Neural cell (in vitro differentiated cells): ENCODE measurements around the gene COMMD9. TPM values are rescaled to one million over a fixed set of nuclear protein-coding genes. Genes with fewer than 3 reads are reported as not detected.

Experiments
- H2AFZ ChIP-seq: fragments of 200-600, 300-800 bp; sonication (generic), shearing (Covaris generic); 2 replicates; pipeline ENCODE4 v1.6.0; 2014; ENCODE audit warnings: low read depth, mild to moderate bottlenecking, antibody characterized with exemption, low read length, moderate library complexity
- H3F3A ChIP-seq: fragments of 200-600 bp; shearing (Covaris generic); 2 replicates; pipeline ENCODE4 v1.6.1; 2016; ENCODE audit warnings: mild to moderate bottlenecking, moderate library complexity, mixed read lengths, antibody characterized with exemption, low read length; ENCODE audit not compliant: insufficient read depth, poor library complexity, severe bottlenecking
- H3K27ac ChIP-seq: fragments of 200-600, 300-800 bp; sonication (generic), shearing (Covaris generic); 2 replicates; pipeline ENCODE4 v1.5.1; 2014; ENCODE audit warnings: mild to moderate bottlenecking, low read length, moderate library complexity
- H3K27me3 ChIP-seq: fragments of 300-800, 200-600 bp; sonication (generic), shearing (Covaris generic); 2 replicates; pipeline ENCODE4 v1.6.0; 2014; ENCODE audit warnings: mild to moderate bottlenecking, low read depth, low read length, moderate library complexity; ENCODE audit not compliant: insufficient read depth
- H3K36me3 ChIP-seq: fragments of 300-800, 200-600 bp; sonication (generic), shearing (Covaris generic); 2 replicates; pipeline ENCODE4 v1.5.1; 2014; ENCODE audit warnings: mild to moderate bottlenecking, antibody characterized with exemption, low read length, moderate library complexity; ENCODE audit not compliant: insufficient read depth
- H3K4me2 ChIP-seq: fragments of 300-800, 200-600 bp; sonication (generic), shearing (Covaris generic); 2 replicates; pipeline ENCODE4 v1.6.0; 2014; ENCODE audit warnings: mild to moderate bottlenecking, low read length
- H3K4me3 ChIP-seq: fragments of 300-800, 200-600 bp; sonication (generic), shearing (Covaris generic); 2 replicates; pipeline ENCODE4 v1.5.1; 2014; ENCODE audit warnings: mild to moderate bottlenecking, low read length, moderate library complexity
- H3K79me2 ChIP-seq: fragments of 200-600 bp; shearing (Covaris generic); replicated peaks from 2 replicates; pipeline ENCODE4 v1.6.0; 2014; ENCODE audit warnings: mild to moderate bottlenecking, low read length, moderate library complexity; ENCODE audit not compliant: insufficient read depth
- H3K9ac ChIP-seq: fragments of 300-800, 200-600 bp; sonication (generic), shearing (Covaris generic); 2 replicates; pipeline ENCODE4 v1.6.1; 2016; ENCODE audit warnings: mild to moderate bottlenecking, low read length, mixed read lengths
- H3K9me2 ChIP-seq: fragments of 200-600 bp; shearing (Covaris generic); 2 replicates; pipeline ENCODE4 v1.6.1; 2016; ENCODE audit warnings: mild to moderate bottlenecking, low read length, mixed read lengths; ENCODE audit not compliant: insufficient read depth
- H3K9me3 ChIP-seq: fragments of 200-600, 300-800 bp; sonication (generic), shearing (Covaris generic); 2 replicates; pipeline ENCODE4 v1.6.1; 2016; ENCODE audit warnings: mild to moderate bottlenecking, mixed run types, low read length, moderate library complexity, mixed read lengths
- H4K20me1 ChIP-seq: fragments of 200-600 bp; shearing (Covaris generic); 2 replicates; pipeline ENCODE4 v1.6.1; 2016; ENCODE audit warnings: mild to moderate bottlenecking, mixed run types; ENCODE audit not compliant: insufficient read depth
- EP300 ChIP-seq: fragments of 450-650 bp; conservative IDR thresholded peaks from 2 replicates; pipeline ENCODE4 v1.6.1; 2014; ENCODE audit warnings: antibody characterized with exemption, mild to moderate bottlenecking, moderate library complexity; ENCODE audit not compliant: poor library complexity, severe bottlenecking
- EZH2 ChIP-seq: fragments of 200-600, 300-800 bp; shearing (Covaris generic), sonication (generic); IDR thresholded peaks from 2 replicates; pipeline ENCODE4 v1.6.1; 2014; ENCODE audit warnings: antibody characterized with exemption, low read length, borderline replicate concordance, mild to moderate bottlenecking; ENCODE audit not compliant: insufficient read depth, poor library complexity, severe bottlenecking
- MXI1 ChIP-seq: fragments of 450-650 bp; conservative IDR thresholded peaks from 2 replicates; pipeline ENCODE4 v1.6.1; 2014; ENCODE audit warnings: antibody characterized with exemption, mild to moderate bottlenecking; ENCODE audit not compliant: poor library complexity, severe bottlenecking
- POLR2AphosphoS5 ChIP-seq: IDR thresholded peaks from 2 replicates; pipeline ENCODE4 v1.6.1; 2012
- RAD21 ChIP-seq: fragments of 450-650 bp; conservative IDR thresholded peaks from 2 replicates; pipeline ENCODE4 v1.6.1; 2014; ENCODE audit warnings: antibody characterized with exemption, mild to moderate bottlenecking, moderate library complexity
- SMC3 ChIP-seq: fragments of 450-650 bp; conservative IDR thresholded peaks from 2 replicates; pipeline ENCODE4 v1.6.1; 2014; ENCODE audit warnings: antibody characterized with exemption, mild to moderate bottlenecking, moderate library complexity; ENCODE audit not compliant: poor library complexity
- TAF1 ChIP-seq: IDR thresholded peaks from 2 replicates; pipeline ENCODE4 v1.6.1; 2012; ENCODE audit warnings: low read depth
- polyA plus RNA-seq: library from polyadenylated mRNA; depleted of rRNA; stranded (reverse); fragments of >200 nt; gene quantifications from 2 replicates; pipeline ENCODE4 v1.2.3, GENCODE V29; 2014
- TF ChIP-seq, protein P1 (sequence below): fragments of 450-650 bp; IDR thresholded peaks from 2 replicates; pipeline ENCODE4 v1.5.1; 2014; ENCODE audit warnings: antibody characterized with exemption, mild to moderate bottlenecking, moderate library complexity; ENCODE audit not compliant: poor library complexity, severe bottlenecking
- TF ChIP-seq, protein P2 (sequence below): IDR thresholded peaks from 2 replicates; pipeline ENCODE4 v1.6.1; 2012; ENCODE audit warnings: borderline replicate concordance

COMMD9 gene
- polyA plus RNA-seq, 1 donor from 2014 or later, result 119 TPM

DNA sequence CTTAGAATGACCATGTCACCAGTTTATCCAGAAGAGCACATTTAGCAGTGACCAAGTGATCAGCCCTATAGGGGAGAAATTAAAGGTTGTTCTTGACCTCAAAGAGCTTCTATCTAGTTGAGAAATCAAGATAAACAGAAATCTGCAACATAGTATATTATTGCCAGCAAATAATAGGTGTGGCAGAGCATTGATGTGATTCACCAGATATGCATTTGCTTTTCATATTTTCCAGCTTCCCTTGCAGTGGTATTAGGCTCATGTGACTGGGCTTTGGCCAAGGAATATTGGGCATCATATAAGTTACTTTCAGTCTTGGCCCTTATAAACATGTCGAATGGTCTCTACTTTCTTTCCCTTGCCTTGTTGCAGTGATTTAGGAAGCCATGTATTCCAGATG, 34.5 kb downstream of the COMMD9 start:
- Histone ChIP-seq H3K9ac (no peak overlapping the region), H3F3A (no peaks in the 10 kb centered on the region), H3K4me3 (no peak overlapping the region), H3K4me2 (no peak overlapping the region), H2AFZ (no peak overlapping the region), H3K27me3 (no peaks in the 10 kb centered on the region), H3K36me3 (no peaks in the 10 kb centered on the region), H3K27ac (no peak overlapping the region), H4K20me1 (no peaks in the 10 kb centered on the region), H3K9me2 (no peaks in the 10 kb centered on the region), H3K79me2 (no peaks in the 10 kb centered on the region), H3K9me3 (no peaks in the 10 kb centered on the region)
- TF ChIP-seq RAD21 (no peak), POLR2AphosphoS5 (no peak), TAF1 (no peak), EZH2 (no peak), SMC3 (no peak), EP300 (no peak), MXI1 (no peak)
- TF ChIP-seq, protein P1, sequence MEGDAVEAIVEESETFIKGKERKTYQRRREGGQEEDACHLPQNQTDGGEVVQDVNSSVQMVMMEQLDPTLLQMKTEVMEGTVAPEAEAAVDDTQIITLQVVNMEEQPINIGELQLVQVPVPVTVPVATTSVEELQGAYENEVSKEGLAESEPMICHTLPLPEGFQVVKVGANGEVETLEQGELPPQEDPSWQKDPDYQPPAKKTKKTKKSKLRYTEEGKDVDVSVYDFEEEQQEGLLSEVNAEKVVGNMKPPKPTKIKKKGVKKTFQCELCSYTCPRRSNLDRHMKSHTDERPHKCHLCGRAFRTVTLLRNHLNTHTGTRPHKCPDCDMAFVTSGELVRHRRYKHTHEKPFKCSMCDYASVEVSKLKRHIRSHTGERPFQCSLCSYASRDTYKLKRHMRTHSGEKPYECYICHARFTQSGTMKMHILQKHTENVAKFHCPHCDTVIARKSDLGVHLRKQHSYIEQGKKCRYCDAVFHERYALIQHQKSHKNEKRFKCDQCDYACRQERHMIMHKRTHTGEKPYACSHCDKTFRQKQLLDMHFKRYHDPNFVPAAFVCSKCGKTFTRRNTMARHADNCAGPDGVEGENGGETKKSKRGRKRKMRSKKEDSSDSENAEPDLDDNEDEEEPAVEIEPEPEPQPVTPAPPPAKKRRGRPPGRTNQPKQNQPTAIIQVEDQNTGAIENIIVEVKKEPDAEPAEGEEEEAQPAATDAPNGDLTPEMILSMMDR, result no peak
- TF ChIP-seq, protein P2, sequence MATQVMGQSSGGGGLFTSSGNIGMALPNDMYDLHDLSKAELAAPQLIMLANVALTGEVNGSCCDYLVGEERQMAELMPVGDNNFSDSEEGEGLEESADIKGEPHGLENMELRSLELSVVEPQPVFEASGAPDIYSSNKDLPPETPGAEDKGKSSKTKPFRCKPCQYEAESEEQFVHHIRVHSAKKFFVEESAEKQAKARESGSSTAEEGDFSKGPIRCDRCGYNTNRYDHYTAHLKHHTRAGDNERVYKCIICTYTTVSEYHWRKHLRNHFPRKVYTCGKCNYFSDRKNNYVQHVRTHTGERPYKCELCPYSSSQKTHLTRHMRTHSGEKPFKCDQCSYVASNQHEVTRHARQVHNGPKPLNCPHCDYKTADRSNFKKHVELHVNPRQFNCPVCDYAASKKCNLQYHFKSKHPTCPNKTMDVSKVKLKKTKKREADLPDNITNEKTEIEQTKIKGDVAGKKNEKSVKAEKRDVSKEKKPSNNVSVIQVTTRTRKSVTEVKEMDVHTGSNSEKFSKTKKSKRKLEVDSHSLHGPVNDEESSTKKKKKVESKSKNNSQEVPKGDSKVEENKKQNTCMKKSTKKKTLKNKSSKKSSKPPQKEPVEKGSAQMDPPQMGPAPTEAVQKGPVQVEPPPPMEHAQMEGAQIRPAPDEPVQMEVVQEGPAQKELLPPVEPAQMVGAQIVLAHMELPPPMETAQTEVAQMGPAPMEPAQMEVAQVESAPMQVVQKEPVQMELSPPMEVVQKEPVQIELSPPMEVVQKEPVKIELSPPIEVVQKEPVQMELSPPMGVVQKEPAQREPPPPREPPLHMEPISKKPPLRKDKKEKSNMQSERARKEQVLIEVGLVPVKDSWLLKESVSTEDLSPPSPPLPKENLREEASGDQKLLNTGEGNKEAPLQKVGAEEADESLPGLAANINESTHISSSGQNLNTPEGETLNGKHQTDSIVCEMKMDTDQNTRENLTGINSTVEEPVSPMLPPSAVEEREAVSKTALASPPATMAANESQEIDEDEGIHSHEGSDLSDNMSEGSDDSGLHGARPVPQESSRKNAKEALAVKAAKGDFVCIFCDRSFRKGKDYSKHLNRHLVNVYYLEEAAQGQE, result no peak

DNA sequence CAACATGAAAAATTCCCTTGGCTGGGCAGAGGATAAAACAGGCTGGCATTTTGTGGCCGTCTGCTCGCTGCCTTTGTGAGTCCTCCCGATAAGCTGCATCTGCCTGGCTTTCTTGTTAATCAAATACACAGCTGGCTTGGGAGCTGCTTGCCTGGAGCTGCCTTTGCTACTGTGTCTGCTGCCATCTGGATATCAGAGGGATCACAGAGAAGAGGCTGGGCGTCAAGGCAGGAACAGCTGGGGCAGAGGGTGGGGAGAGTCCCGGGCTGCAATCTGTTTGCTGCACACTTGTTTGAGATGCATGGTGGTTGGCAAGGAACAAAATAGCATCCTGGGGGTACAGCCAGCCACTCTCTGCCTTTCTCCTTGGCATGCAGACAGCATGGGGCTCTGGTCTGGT, 36.0 kb downstream of the COMMD9 start:
- Histone ChIP-seq H4K20me1 (no peaks in the 10 kb centered on the region), H3F3A (no peaks in the 10 kb centered on the region), H3K9me3 (no peaks in the 10 kb centered on the region), H3K27ac (no peak overlapping the region), H3K9me2 (no peaks in the 10 kb centered on the region), H3K4me2 (no peak overlapping the region), H3K27me3 (no peaks in the 10 kb centered on the region), H3K9ac (no peak overlapping the region), H3K4me3 (no peak overlapping the region), H3K79me2 (no peaks in the 10 kb centered on the region), H3K36me3 (no peaks in the 10 kb centered on the region), H2AFZ (no peak overlapping the region)
- TF ChIP-seq, protein P1, result no peak
- TF ChIP-seq, protein P2, result no peak
- no peak for TF ChIP-seq RAD21
- TF ChIP-seq POLR2AphosphoS5, result no peak
- no peak for TF ChIP-seq TAF1
- no peak for TF ChIP-seq EP300
- TF ChIP-seq MXI1, result no peak
- TF ChIP-seq EZH2, result no peak
- no peak for TF ChIP-seq SMC3
